K562 (cell line): ENCODE results near the gene BIRC3. TPM values are rescaled to one million over a fixed set of nuclear protein-coding genes. Genes with fewer than 3 reads are reported as not detected.
"Not testable (repeated sequence)": the region's sequence is repeated elsewhere in the genome, so short reads cannot be mapped to it uniquely, and the experiment has no call there.

ENCODE experiments used
- ATAC-seq: fragments of 200-7000 bp; cut with Tn5 transposase; 3 replicates; pipeline ENCODE4 v1.9.1; 2020; ENCODE audit warnings: moderate library complexity
- BruUV-seq: library from RNA; stranded (reverse); fragments of 400-500 nt; replicated peaks from 2 replicates; lab custom pipeline; 2021; lab: Mats Ljungman, UMichigan
- CTCF ChIA-PET: fragments of 300-600 bp; formaldehyde crosslinking; extraction: SDS; loops from one replicate; lab custom pipeline; 2021; ENCODE audit warnings: low intra/inter-chr PET ratio; lab: Yijun Ruan, JAX
- POLR2A ChIA-PET: fragments of 300-600, 350-650 bp; sonication (Branson Sonifier 250); formaldehyde crosslinking; extraction: SDS; loops from one replicate; lab custom pipeline; 2021; ENCODE audit warnings: antibody characterized with exemption, inconsistent platforms; lab: Yijun Ruan, JAX
- DNase-seq, 4 experiments: peaks; one replicate each; pipeline versions ENCODE4 v3.0.0 to v3.0.0-alpha.2; 2011 to 2018; ENCODE audit warnings: low spot score in 3 of 4, mixed read lengths in 3 of 4; ENCODE audit errors: extremely low read depth in 1 of 4
- FAIRE-seq: peaks from 2 replicates; lab custom pipeline; 2011; peaks lifted over from hg19 to GRCh38; lab: Jason Lieb, UNC
- H2AFZ ChIP-seq: 2 replicates; pipeline ENCODE4 v1.6.0; 2011; ENCODE audit warnings: low read depth, low read length, control low read depth, inconsistent platforms
- H3K27ac ChIP-seq: fragments of 200-600 bp; 3 replicates; pipeline ENCODE4 v1.8.0; 2011; ENCODE audit warnings: low read depth, mild to moderate bottlenecking, control low read depth, inconsistent platforms, low read length, moderate library complexity, mixed read lengths; ENCODE audit errors: extremely low read depth
- H3K27me3 ChIP-seq, 2 experiments: fragments of 300-600 bp in 1 of 2; 2 replicates in 1 of 2; 3 replicates in 1 of 2; pipeline versions ENCODE4 v1.6.0 to v1.8.0; 2011; ENCODE audit warnings: inconsistent platforms in 2 of 2, low read length in 2 of 2, mild to moderate bottlenecking in 1 of 2, mixed read lengths in 1 of 2, moderate library complexity in 1 of 2; ENCODE audit not compliant: control insufficient read depth in 2 of 2, insufficient read depth in 2 of 2
- H3K36me3 ChIP-seq: fragments of 300-600 bp; 3 replicates; pipeline ENCODE4 v1.8.0; 2011; ENCODE audit warnings: mild to moderate bottlenecking, low read length, inconsistent platforms; ENCODE audit not compliant: control insufficient read depth, insufficient read depth
- H3K4me1 ChIP-seq, 2 experiments: fragments of 200-600 bp in 1 of 2; replicated peaks in 1 of 2; 2 replicates in 1 of 2; 3 replicates in 1 of 2; pipeline versions ENCODE4 v1.5.1 to v1.8.0; 2011; ENCODE audit warnings: inconsistent platforms in 2 of 2, low read length in 2 of 2, mild to moderate bottlenecking in 1 of 2, mixed read lengths in 1 of 2, moderate library complexity in 1 of 2; ENCODE audit not compliant: control insufficient read depth in 2 of 2, insufficient read depth in 2 of 2
- H3K4me2 ChIP-seq: 2 replicates; pipeline ENCODE4 v1.6.1; 2011; ENCODE audit warnings: low read length, control low read depth, inconsistent platforms, mixed read lengths; ENCODE audit not compliant: insufficient read depth
- H3K4me3 ChIP-seq: fragments of 200-600 bp; sonication (generic), shearing (Covaris generic); 2 replicates; pipeline ENCODE4 v1.5.1; 2016; ENCODE audit warnings: control low read depth, inconsistent platforms
- H3K79me2 ChIP-seq: fragments of 200-600 bp; 3 replicates; pipeline ENCODE4 v1.8.0; 2011; ENCODE audit warnings: low read length, inconsistent platforms; ENCODE audit not compliant: control insufficient read depth, insufficient read depth
- H3K9ac ChIP-seq, 2 experiments: 2 replicates each; pipeline versions ENCODE4 v1.6.0 to v1.6.1; 2011; ENCODE audit warnings: low read depth in 2 of 2, low read length in 2 of 2, control low read depth in 1 of 2, inconsistent platforms in 1 of 2, mild to moderate bottlenecking in 1 of 2, mixed read lengths in 1 of 2; ENCODE audit not compliant: insufficient read depth in 1 of 2
- H3K9me1 ChIP-seq: one replicate; pipeline ENCODE4 v1.6.0; 2011; ENCODE audit warnings: inconsistent platforms, mild to moderate bottlenecking, low read length, moderate library complexity; ENCODE audit not compliant: control insufficient read depth, insufficient read depth
- H3K9me3 ChIP-seq: replicated peaks from 2 replicates; pipeline ENCODE4 v1.5.1; 2011; ENCODE audit warnings: low read depth, low read length, inconsistent platforms; ENCODE audit not compliant: control insufficient read depth, insufficient read depth
- H4K20me1 ChIP-seq: replicated peaks from 2 replicates; pipeline ENCODE4 v1.6.1; 2011; ENCODE audit warnings: low read length, inconsistent platforms, mixed read lengths; ENCODE audit not compliant: control insufficient read depth, insufficient read depth
- ZNF146 ChIP-seq: IDR thresholded peaks from one replicate; pipeline ENCODE4 v1.6.1; 2018; ENCODE audit warnings: missing compliant biosample characterization; ENCODE audit not compliant: unreplicated experiment
- WGBS: fragments of 100-300 bp; shearing (Covaris generic); methylation state at CpG from one replicate; pipeline ENCODE4 v1.1.6; 2016; ENCODE audit warnings: low coverage, mixed read lengths; ENCODE audit not compliant: insufficient coverage; ENCODE audit errors: missing lambda C conversion rate; 5-methylcytosine and 5-hydroxymethylcytosine counted together
- in situ Hi-C: fragments of 300-500 bp; cut with MboI; formaldehyde crosslinking; loops from 4 replicates; pipeline ENCODE4 v1.15.0; 2018; ENCODE audit warnings: inconsistent platforms, mixed read lengths
- intact Hi-C: fragments of 100-400 bp; cut with micrococcal nuclease; formaldehyde crosslinking; loops from 2 replicates; pipeline ENCODE4 v1.14.2; 2022
- polyA plus RNA-seq, 8 experiments: library from polyadenylated mRNA; depleted of rRNA in 4 of 8; stranded (reverse) in 5 of 8; unstranded in 3 of 8; fragments of >200 nt; fragmentation: Nextera tagmentation in 2 of 8; fragmentation: Illumina TruSeq in 1 of 8; extraction: Ambion mirVana in 2 of 8; extraction: Trizol in 1 of 8; gene quantifications; 2 replicates each; pipeline versions ENCODE4 v1.2.1 to v1.2.3, GENCODE V29; 2011 to 2014; ENCODE audit warnings: inconsistent platforms in 1 of 8, missing spikeins in 1 of 8
- total RNA-seq, 7 experiments: library from RNA; depleted of rRNA in 6 of 7; stranded (reverse); fragments of >200 nt in 6 of 7; fragmentation: Illumina TruSeq in 2 of 7; extraction: Trizol in 2 of 7; gene quantifications; 2 replicates each; pipeline versions ENCODE4 v1.2.1 to v1.2.3, GENCODE V29; 2011 to 2021; ENCODE audit warnings: low replicate concordance in 1 of 7

Gene BIRC3
- total and polyA plus RNA-seq, 9 of the 15 experiments (the other 6 are each of a cell fraction or from before 2014, with no cell fraction given) = 0.08 to 0.42 (median 0.18) TPM

DNA sequence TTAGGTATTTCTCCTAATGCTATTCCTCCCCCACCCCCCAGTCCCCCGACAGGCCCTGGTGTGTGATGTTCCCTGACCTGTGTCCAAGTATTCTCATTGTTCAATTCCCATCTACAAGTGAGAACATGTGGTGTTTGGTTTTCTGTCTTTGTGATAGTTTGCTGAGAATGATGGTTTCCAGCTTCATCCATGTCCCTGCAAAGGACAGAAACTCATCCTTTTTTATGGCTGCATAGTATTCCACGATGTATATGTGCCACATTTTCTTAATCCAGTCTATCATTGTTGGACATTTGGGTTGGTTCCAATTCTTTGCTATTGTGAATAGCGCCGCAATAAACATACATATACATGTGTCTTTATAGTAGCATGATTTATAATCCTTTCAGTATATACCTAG is 20.5 kb upstream of the BIRC3 start:
- DNase-seq, BruUV-seq, FAIRE-seq, in situ Hi-C loops, H3K9me1 ChIP-seq, H3K79me2 ChIP-seq, POLR2A ChIA-PET, H3K4me2 ChIP-seq, ATAC-seq, H3K9me3 ChIP-seq, H2AFZ ChIP-seq, H3K27me3 ChIP-seq, H3K36me3 ChIP-seq, CTCF ChIA-PET, H4K20me1 ChIP-seq, H3K4me1 ChIP-seq, intact Hi-C loops, H3K27ac ChIP-seq, H3K4me3 ChIP-seq, H3K9ac ChIP-seq: not testable (repeated sequence)
- 5% methylated on average over 4 of the region's 4 CpGs for WGBS
- TF ChIP-seq ZNF146 (CRISPR knock-in tag) = peak; percentile 78

DNA sequence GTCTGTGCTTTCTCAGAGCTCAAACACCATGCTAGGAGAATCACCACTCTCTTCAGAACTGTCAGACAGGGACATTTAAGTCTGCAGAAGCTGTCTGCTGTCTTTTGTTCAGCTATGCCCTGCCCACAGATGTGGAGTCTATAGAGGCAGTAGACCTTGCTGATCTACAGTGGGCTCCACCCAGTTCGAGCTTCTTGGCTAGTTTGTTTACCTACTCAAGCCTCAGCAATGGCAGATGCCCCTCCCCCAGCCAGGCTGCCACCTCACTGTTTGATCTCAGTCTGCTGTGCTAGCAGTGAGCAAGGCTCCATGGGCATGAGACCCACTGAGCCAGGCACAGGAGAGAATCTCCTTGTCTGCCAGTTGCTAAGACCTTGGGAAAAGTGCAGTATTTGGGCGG is 16.4 kb upstream of the BIRC3 start:
- H3K9me1 ChIP-seq, H3K4me2 ChIP-seq, in situ Hi-C loops, H2AFZ ChIP-seq, CTCF ChIA-PET, BruUV-seq, POLR2A ChIA-PET, H3K27me3 ChIP-seq, DNase-seq, H4K20me1 ChIP-seq, H3K9ac ChIP-seq, ATAC-seq, H3K4me1 ChIP-seq, H3K79me2 ChIP-seq, FAIRE-seq, H3K27ac ChIP-seq, H3K4me3 ChIP-seq, intact Hi-C loops, H3K9me3 ChIP-seq, H3K36me3 ChIP-seq: not testable (repeated sequence)
- WGBS = 0% methylated on average over 2 of the region's 2 CpGs
